Measurements from ENCODE around the gene KLHL40.

The KLHL40 gene

DNA sequence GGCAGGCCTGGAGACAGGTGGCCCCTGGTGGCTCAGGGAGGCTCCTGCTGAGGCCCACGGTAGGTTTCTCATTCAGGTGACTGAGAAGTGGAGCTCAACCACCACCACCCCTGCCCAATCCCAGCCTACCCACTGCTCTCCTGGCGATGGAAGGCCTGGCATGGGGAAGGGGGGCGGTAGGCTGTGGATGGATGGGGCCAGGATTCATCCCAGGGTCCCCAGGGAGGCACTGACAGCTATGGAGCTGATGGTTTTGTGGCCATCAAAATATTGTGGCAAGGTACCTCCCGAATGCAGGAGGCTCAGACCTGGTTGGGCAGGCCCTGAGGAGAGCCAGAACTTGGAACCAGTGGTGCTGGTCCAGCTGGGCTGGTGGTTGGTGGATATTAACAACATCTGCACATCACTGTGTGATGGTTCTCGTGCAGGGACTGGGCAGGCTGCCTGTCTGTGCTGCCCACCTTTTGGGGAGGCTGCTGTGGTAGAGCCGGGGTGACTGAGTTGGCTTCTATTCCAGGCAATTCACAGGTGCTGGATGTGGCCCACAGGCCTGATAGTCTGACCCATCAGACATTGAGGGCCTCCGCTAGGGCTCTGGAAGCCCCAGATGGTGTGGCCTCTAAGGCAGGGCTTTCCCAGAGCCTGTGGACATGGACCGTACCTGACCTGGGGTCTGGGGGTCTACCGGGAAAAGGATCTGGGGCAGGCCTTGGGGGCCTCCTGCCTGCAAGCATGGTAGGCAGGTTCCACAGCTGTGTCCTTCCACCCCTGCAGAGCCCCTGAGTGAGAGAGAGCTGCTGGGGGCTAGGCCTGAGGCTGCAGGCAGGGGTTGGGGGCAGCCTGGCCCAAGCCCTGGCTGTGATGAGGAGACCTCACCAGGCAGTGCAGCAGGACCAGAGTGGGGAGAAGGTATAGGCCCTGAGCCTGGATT is 28.4 kb upstream of the KLHL40 start:
- DNase-seq (ENCODE audit: low spot score) = no peak

GRCh38 chr3:42657675-42658074 is 27.7 kb upstream of the KLHL40 start:
- no peak for DNase-seq (ENCODE audit: low spot score)

DNA sequence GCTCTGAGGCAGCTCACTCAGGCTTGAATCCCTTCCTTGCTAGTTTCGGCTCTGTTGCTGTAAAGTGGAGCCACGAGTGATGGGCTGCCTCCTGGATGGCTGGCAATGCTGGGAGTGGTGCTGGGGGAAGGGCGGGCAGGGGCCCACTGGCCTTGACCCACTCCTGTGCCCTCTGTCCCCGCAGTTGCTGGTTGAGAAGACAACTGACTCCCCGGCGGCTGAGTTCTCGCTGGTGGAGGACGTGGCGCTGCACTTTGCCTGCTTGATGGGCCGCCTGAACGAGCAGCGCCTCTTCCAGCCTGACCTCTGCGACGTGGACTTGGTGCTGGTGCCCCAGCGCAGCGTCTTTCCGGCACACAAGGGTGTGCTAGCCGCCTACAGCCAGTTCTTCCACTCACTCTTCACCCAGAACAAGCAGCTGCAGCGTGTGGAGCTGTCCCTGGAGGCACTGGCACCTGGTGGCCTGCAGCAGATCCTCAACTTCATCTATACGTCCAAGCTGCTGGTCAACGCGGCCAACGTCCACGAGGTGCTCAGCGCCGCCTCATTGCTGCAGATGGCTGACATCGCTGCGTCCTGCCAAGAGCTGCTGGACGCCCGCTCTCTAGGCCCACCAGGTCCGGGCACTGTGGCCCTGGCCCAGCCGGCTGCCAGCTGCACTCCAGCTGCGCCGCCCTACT is 27.1 kb upstream of the KLHL40 start:
- no peak for DNase-seq (ENCODE audit: low spot score)

- DNase-seq (ENCODE audit: low spot score) = no peak
Measured at GRCh38 chr3:42658771-42659390, 26.5 kb upstream of the KLHL40 start.

DNA sequence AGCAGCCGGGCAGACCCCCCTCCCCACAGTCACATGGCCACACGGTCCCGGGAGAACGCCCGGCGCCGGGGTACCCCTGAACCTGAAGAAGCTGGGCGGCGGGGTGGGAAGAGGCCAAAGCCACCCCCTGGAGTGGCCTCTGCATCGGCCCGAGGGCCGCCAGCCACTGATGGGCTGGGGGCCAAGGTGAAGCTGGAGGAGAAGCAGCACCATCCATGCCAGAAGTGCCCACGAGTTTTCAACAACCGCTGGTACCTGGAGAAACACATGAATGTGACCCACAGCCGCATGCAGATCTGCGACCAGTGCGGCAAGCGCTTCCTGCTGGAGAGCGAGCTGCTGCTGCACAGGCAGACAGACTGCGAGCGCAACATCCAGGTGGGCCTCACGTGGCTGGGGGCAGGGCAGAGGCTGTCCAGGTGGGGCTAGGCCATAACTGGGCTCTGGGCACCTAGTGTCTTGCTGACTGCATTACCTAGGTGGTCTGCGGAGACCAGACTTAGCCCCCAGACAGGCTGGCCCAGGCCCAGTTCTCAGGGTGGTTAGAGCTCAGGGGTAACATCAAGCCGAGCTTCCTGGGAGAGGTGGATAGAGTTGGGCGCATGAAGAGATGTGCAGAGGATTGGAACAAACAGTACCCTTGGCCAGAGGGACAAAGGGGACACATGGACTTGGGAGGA is 25.7 kb upstream of the KLHL40 start:
- no peak for DNase-seq (ENCODE audit: low spot score)

DNA sequence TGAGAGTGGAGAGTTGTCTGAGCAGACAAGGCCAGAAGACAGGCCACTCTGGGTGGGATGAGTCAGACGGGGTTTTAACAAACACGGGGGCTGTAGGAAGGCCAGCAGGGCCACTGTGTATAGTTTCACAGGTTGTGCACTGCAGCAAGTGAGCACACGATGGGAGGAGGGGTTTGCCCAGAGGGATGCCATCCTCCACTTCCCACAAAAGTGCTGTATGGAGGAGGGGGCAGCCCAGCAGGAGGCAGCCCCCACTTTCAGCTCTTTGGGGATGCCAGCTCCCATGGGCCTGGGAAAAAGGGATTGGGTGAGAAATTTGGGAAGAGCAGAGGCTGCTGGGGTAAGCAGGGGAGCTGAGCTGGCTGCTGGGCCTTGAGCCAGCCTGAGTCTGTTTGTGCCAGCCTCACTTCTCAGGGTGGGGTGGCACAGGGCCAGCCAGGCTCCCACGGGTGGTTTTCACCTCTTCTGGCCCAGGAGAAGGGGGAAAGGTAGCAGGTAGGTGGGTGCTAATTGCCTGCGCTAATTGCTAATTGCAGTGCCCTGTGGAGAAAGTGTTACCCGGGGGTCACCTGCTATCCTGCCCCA is 25.1 kb upstream of the KLHL40 start:
- DNase-seq (ENCODE audit: low spot score) = no peak

DNA sequence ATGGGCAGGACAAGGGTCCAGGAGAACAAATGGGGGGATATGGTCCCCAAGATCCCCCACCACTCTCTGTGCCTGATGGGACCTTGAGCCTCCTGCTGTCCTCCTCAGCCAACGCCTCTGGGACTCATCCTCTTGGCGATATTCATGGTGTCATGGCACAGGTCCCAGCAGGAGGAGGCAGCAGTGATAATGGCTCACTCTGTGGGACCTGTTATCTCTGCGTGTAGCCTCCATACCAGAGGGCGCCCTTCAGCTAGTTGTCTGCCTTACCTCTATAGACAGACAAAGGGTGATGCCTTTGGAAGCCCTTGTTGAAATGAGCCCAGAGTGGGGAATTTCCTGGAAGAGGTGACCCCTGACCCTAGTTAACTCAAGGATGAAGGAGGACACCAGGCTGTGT is 24.4 kb upstream of the KLHL40 start:
- DNase-seq (ENCODE audit: low spot score) = no peak

- DNase-seq (ENCODE audit: low spot score) = no peak
Measured at GRCh38 chr3:42661593-42662022, 23.7 kb upstream of the KLHL40 start.

DNA sequence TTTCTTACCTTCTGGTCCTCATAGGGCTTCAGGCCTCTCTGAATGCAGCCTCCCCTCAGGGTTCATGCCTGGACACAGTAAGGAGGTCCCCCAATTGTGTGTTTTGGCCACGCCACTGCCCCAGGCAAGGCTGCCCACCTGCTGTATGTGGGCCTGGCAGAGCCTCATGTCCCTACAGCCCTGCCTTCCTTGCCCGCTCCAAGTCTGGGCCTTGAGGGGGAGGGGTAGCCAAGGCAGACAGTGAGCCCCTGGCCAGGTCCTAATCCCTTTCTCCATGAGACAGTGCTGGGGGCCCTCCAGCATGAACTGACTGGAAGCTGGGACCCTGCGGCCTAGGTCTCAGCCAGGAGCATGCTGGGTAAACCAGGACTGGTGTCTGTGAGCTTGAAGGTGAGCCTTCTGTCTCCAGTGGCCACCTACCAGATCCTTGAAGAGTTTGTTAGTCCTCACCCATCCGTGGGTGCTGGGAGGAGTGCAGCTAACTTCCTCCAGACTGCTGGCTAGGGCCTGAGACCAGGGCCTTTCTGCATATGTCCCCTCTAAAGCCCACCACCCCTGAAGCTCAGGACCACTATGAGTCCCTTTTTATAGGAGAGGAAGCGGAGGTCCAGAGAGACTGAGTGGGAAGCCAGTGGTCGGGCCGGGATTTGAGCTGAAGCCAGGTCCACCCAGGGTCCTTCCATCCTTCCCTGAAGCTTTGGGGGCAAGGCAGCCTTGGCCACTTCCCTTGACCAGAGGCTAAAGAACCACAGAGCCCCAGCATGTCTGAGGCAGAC is 23.1 kb upstream of the KLHL40 start:
- no peak for DNase-seq (ENCODE audit: low spot score)

GRCh38 chr3:42662813-42663535 is 22.4 kb upstream of the KLHL40 start:
- DNase-seq (ENCODE audit: low spot score) = no peak

DNA sequence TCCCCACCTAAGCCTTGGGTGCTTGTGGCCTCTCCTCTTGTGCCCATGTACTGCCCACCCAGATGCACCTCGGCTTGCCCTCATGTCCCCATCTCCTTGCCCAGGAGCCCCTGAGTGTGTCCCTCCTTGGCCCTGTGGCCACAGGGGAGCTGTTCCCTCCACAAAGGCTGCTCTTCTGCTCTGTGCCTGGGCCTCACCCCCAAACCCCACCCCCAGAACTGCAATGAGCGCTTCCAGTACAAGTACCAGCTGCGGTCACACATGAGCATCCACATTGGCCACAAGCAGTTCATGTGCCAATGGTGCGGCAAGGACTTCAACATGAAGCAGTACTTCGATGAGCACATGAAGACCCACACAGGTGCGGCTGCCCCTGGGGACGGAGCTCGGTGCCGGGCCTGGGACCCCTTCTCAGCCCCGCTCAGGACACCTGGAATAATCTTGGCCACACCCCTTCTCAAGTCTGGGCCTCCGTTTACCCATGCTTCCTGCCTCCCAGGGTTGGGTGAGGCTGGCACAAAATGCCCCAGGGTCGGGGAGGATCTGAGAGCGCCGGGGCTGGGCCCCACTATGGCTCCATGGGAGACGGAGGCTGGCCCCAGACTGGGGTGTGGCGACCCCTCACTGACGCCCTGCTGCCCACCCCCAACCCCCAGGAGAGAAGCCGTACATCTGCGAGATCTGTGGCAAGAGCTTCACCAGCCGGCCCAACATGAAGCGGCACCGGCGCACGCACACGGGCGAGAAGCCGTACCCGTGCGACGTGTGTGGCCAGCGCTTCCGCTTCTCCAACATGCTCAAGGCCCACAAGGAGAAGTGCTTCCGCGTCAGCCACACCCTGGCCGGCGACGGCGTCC is 21.5 kb upstream of the KLHL40 start:
- DNase-seq (ENCODE audit: low spot score) = no peak

GRCh38 chr3:42664438-42664803 is 20.9 kb upstream of the KLHL40 start:
- DNase-seq (ENCODE audit: low spot score) = no peak

DNA sequence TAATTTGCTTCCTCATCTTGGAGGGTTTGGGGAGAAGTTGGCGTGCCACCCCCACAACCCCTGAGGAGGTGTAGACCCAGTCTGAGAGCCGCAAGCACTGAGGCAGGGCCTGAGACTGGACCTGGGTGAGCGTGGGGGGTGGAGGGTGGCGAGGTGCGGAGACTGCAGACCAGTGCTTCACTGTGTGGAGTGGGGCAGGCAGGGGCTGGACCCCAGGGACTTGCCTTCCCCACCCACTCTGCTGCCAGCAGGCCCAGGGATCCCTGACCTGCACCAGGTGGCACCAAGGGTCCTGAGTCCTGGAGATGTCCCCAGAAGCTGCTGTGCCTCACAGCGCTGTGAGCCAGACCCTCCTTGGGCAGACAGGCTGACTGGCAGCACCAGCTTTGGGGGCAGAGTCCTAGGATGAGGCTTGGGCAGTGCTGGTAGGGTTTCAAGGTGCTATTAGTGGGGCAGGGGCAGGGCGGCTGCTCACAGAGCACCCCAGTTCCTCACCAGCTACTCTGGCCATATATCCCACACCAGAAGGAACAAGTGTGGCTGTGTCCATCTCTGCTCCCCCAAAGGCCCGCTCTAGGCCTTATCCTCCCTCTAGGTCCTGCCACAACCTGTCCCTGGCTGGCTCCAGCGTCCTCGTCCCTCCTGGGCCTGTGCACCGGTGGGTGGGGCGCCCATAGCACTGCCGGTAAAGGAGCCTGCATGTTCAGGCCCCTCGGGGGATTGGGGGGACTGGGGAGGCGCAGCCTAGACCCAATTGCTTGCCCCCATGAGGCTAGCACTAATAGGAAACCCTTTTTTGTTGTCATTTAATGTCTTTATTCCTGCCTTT is 20.1 kb upstream of the KLHL40 start:
- DNase-seq (ENCODE audit: low spot score) = no peak

DNA sequence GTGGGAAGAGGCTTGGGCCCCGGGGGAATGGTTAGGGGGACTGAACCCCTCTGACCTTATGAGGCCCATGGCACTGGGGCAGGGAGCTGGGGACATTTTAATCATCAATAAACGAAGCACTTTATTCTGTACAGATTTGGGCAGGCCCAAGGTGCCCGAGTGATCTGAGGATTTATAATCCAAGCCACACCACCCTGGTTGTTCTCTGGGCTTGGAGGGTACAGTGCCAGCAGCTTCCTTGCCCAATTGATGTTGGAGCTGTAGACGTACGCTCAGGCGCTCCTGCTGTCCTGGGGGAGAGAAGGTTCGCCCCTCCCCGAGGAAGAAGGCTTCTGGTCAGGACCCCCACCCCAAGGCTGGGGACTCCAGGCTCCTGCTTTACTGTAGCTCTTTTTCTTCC is 19.3 kb upstream of the KLHL40 start:
- DNase-seq (ENCODE audit: low spot score) = no peak

- no peak for DNase-seq (ENCODE audit: low spot score)
Measured at GRCh38 chr3:42666577-42666998, 18.7 kb upstream of the KLHL40 start.

DNA sequence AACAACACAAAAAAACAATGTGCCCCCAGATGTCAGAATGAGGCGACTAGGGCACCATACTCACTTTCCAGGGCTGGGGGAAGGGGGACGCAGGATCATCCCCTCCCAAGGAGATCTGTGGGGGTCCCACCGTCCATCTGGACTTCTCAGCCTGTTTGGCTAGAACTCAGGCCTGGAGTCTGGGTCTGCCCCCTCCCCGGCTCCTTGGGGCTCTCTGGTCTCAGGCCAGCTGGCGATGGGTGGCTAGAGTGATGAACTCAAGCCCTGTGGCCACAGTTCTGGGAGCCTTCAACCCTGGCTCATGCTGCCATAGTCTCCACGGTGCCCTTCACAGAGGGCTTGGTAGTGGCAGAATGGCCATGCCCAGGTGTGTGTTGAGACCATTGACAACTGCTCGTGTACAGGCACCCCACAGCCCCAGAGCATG is 18.2 kb upstream of the KLHL40 start:
- DNase-seq (ENCODE audit: low spot score) = no peak

- peak; percentile 80 for DNase-seq (ENCODE audit: low spot score)
Measured at GRCh38 chr3:42667523-42668412, 17.6 kb upstream of the KLHL40 start.
